Activated CD4-positive, CD25-positive, alpha-beta regulatory T cell treated with anti-CD3 and anti-CD28 coated beads, Interleukin-2, amount 50 U/mL, for 16 hours (primary cell): ENCODE measurements around the gene SPDYA.
"Not testable (repeated sequence)": the region's sequence is repeated elsewhere in the genome, so short reads cannot be mapped to it uniquely, and the experiment has no call there.

ENCODE experiments used
- DNase-seq: peaks from one replicate; pipeline ENCODE4 v3.0.0-alpha.2; 2020; ENCODE audit warnings: low read depth, low spot score

Gene SPDYA

DNA sequence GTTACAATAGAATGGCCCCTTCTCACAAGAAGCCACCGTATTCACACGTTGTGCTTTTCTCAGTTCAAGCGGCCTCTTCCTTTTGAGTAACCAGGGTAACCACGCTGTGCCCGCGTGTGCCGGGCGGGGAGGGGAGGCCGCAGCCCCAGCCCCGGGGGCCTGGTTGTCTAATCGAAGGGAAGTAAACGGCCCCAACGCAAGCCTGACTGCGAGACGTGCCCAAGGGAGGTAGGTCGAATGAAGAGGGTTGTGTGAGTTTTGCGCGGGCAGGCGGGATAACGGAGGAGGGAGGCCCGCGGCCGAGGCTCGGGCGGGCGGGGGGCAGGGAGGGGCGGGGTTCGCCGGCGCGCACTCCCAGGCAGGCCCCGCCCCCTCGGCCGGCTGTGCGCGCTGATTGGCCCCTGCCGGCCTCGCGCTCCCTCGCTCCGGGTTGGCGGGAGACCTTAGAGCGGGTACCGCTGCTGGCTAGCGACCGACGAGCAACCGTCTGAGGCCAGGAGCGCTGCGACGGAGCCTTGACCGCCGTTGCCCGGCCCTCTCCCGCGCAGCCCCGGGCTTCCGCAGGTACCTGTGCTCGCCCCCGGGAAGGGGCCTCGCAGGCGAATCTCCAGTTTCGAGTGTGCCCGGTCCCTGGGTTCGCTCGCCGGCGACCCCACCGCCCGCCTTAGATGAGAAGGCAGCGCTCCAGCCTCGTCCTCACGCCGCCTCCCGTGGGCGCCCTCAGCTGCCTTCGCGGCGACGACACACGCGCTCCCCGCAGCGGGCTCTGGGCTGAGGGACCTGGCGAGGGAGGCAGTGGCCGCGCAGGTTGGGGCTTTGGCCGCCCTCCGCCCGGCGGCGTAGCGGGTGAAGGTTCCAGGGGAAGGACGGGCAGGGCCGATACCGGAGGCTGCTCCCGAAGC, at the start of gene SPDYA:
SPDYA (plus strand) TSS at position 451 of the 902 bp plus-strand sequence. CDS start 5,181 bp downstream, outside the sequence.
- DNase-seq: peak; percentile 54

DNA sequence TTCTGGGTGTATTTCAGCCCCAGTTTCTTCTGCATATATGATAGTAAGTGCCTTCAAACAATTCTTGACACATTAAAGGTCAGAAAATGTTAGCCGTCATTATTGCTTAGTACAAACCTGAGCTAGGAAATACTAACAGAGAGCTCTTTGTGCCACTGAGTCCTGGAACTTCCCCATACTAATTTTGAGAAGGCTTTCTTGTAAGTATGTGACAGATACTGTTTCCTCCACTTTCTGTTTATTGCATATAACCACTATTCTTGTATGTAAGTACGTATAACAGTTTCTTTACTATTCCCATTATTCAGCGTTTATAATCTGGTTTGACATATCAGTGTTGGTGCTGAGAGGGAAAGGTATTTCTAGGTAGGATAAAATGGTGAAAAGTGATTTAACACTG, 49.2 kb upstream of the SPDYA start:
- no peak for DNase-seq

DNA sequence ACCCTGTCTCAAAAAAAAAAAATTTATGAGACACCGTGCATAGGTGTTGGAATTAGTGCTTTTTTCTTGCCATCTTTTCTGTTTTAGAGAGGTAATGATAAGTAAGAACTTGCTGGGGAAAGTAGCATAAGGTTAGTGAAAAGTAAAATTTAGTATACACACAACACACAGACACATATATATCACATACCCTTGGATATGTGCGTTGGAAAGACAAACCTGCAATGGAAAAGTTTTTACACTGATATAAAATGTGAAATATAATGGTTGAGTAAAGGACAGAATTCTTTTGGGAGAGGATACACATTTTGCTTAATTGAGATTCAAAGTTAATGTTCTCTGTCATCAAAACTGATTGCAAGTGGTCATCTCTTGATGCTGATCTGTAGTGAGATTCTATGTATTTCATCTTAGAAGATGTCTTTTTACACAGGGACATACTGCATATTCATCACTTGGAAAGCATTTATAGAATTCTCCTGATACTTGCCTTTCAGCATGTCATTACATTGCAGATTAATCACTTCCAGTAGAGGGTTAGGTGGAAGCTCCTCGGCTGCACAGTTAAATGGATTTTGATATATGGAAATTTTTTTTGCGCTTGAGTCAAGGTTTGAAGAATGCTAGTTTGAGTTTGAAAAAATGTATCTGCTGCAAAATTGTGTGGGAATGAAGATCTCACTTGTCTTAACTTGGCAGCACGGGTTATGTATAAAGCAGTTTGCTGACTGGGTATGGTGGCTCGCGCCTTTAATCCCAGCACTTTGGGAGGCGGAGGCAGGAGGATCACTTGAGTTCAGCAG, 45.5 kb upstream of the SPDYA start:
- no peak for DNase-seq

GRCh38 chr2:28766070-28766469, 44.6 kb upstream of the SPDYA start:
- no peak for DNase-seq

GRCh38 chr2:28767337-28767736, 43.3 kb upstream of the SPDYA start:
- no peak for DNase-seq

DNA sequence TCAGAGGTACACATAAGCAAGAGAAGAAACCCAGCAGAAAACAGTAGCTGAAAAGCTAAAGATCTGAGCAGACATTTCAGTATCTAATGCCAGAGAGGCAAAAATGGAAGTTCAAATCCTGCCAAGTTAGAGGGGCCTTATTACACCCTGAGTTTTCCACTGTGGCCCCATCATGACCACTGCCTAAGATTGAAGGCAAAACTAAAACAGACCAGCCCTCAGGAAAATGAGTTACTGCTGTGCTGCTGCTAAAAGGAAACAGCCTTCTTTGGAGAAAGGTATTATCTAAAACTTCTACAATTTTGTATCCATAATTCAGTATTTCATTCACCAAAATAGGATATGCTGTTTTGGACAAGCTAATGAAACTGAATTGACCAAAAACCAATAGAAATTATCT, 42.2 kb upstream of the SPDYA start:
- no peak for DNase-seq

- no peak for DNase-seq
Observed at GRCh38 chr2:28768952-28769351, 41.7 kb upstream of the SPDYA start.

DNA sequence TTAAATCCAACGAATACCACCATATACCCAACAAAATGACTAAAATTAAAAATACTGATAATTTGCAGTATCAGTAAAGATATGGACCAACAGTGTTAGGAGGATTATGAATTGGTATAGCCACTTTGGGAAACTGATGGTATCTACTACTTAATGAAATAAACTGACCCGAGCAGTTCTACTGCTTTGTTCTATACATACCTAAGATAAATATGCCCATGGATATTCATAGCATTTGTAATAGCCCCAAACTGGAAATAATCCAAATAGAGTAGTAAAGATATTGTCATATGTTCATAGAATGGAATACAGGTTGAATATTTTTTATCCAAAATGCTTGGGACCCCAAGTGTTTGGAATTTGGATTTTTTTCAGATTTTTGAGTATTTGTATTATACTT, 38.3 kb upstream of the SPDYA start:
- no peak for DNase-seq

GRCh38 chr2:28776471-28776870, 34.2 kb upstream of the SPDYA start:
- no peak for DNase-seq

DNA sequence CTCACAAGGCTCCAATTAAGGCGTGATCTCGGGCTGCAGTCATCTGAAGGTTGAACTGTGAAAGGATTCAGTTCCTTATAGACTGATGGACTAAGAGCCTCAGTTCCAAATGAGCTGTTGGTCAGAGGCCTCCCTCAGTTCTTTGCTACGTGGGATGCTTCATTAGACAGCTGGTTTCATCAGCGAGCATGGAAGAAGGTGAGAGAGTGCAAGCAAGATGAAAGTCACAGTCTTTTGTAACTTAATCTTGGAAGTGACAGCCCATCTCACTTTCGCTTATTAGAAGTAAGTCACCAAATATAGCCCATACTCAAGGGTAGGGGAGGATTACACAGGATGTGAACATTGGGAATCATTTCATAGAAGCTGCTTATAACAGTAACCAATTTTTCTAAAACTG, 32.2 kb upstream of the SPDYA start:
- DNase-seq: no peak

DNA sequence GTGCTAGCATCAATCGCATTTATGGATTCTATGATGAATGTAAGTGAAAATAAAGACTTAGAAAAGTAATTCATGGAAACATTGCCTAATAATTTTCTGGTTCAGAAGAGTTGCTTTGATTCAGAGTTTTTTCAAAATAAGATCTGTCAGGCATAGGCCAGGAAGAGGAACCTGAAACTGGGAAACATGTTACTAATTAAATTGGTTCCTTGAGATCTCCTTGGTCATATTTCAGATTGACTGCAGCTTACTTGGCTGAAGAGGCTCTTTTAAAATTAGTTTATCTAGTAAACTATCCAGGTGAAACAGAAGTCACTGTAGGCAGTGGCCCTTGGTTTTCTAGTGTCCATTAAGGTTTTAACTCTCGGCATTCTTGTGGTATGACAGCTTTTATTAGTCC, 31.6 kb upstream of the SPDYA start:
- DNase-seq: no peak

DNA sequence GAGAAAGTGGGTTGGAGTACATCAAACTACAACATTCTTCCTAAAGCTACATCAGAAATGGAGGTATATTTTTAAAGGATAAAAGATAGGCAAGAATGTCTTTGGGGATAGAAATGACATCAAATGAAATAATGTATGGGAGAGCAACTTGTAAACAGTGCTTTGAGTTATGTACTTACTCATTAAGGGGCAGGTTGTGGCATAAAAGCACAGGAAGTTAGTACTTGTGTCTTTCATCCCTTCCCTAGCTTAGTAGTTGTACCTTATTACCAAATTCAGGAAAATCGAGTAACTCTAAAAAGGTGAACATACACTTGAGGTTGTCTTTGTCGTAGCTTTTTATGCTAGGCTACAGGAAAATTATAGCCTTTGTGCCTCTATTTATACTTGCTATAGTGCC, 30.1 kb upstream of the SPDYA start:
- DNase-seq: no peak

GRCh38 chr2:28782423-28782822, 28.2 kb upstream of the SPDYA start:
- DNase-seq: no peak

GRCh38 chr2:28784570-28784969, 26.1 kb upstream of the SPDYA start:
- not testable (repeated sequence) for DNase-seq

DNA sequence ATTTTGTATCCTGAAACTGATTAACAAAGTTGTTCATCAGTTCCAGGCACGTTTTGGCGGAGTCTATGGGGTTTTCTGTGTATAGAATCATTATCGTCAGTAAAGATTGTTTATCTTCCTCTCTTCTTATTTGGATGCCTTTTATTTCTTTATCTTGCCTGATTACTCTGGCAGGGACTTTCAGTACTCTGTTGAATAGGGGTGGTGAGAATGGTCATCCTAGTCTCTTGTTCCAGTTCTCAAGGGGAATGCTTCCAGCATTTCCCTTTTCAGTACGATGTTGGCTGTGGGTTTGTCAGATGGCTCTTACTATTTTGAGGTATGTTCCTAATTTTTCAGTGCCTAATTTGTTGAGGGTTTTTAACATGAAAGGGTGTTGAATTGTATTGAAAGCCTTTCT, 14.0 kb upstream of the SPDYA start:
- no peak for DNase-seq

- no peak for DNase-seq
Observed at GRCh38 chr2:28801726-28802125, 8.9 kb upstream of the SPDYA start.

DNA sequence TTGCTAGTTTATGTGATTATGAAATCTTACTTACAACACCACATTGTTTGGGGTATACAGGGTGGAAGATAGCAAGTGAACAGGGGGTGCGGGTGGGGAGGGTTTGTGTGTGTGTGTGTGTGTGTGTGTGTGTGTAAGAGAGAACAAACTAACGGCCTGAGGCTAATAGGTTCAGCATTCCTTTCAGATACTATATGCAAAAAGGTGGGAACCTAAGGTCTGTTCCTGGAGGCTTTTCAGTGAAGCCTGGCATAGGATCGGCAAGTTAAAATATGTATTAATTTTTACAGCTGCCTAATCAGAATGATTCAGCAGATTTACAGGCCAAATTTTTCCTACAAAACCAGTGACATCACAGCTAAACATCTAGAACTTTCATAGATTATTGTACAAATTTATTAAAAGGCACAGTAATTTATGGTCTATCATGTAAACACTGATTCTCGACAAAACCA, 7.6 kb upstream of the SPDYA start:
- DNase-seq: no peak

GRCh38 chr2:28809927-28810326, 707 bp upstream of the SPDYA start:
- DNase-seq: no peak

GRCh38 chr2:28818053-28818452, 7.4 kb downstream of the SPDYA start:
- DNase-seq: no peak

DNA sequence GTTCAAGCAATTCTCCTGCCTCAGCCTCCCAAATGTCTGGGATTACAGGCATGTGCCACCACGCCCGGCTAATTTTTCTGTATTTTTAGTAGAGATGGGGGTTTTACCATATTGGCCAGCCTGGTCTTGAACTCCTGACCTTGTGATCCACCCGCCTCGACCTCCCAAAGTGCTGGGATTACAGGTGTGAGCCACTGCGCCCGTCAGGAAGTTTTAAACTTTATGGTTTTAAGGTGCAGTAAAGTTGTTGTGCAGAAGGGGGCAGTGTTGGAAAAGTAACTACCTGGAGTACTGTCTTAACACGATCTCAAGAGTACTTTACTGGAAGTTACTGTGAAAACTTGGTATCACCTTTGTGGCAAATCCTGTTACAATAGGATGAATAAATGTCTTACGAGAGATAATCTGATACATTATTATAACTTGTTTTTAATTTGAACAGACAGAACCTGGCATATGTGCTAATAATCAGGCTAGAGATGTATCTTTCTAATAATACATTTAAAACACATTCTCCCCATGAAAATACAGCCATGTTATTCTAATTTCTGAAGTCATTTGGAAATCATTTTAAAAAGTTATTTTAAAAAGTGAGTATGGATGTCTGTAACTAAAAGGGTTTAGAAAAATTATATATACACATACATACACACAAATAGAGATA, 10.8 kb downstream of the SPDYA start:
- peak; percentile 41 for DNase-seq

GRCh38 chr2:28822036-28822435, 11.4 kb downstream of the SPDYA start:
- DNase-seq: no peak

- DNase-seq: no peak
Observed at GRCh38 chr2:28824207-28824606, 13.6 kb downstream of the SPDYA start.
